ENCODE measurements around the gene SORCS2. TPM values are rescaled to one million over a fixed set of nuclear protein-coding genes. Genes with fewer than 3 reads are reported as not detected.

SORCS2 gene
- total RNA-seq, 1 donor from 2014 or later = 7.1 TPM

DNA sequence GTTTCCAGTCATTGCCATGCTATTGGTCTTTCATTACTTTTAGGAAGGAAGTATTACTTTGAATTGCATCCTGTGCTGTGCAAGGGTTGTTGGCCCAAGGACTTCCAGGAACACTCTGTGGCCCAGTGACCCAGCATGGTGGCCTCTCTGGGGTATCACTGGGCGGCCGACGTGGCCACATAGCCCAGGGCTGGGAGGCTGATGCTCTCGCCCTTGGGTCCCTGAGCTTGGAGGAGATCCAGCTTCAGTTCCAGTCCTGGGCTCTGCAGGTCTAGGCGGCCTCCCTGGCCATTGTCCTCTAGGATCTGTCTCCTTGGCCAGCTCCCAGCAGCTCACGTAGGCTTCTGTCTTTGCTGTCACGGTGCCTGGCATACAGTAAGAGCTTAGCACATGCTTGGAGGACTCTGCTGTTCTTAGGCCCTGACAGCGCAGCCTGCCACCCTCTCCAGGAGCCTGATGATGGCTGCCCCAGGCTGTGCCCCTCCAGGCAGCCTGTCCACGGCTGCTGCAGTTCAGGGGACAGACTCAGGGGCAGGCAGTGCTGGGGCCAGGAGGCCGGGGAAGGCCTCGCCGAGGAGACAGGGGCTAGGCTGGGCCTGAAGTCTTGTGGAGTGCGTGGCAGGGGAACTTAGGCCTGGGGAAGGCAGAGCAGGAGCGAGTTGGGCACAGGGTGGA is 42.2 kb downstream of the SORCS2 start:
- Mint-ChIP-seq H3K4me3 (no peak overlapping the region), H3K36me3 (no peaks in the 10 kb centered on the region), H3K9me3 (no peaks in the 10 kb centered on the region), H3K4me1 (peaks cover 5% of the 10 kb centered on the region), H3K27ac (no peak overlapping the region), H3K27me3 (ENCODE audit: low read depth) (no peaks in the 10 kb centered on the region)
- TF ChIP-seq, protein P1, sequence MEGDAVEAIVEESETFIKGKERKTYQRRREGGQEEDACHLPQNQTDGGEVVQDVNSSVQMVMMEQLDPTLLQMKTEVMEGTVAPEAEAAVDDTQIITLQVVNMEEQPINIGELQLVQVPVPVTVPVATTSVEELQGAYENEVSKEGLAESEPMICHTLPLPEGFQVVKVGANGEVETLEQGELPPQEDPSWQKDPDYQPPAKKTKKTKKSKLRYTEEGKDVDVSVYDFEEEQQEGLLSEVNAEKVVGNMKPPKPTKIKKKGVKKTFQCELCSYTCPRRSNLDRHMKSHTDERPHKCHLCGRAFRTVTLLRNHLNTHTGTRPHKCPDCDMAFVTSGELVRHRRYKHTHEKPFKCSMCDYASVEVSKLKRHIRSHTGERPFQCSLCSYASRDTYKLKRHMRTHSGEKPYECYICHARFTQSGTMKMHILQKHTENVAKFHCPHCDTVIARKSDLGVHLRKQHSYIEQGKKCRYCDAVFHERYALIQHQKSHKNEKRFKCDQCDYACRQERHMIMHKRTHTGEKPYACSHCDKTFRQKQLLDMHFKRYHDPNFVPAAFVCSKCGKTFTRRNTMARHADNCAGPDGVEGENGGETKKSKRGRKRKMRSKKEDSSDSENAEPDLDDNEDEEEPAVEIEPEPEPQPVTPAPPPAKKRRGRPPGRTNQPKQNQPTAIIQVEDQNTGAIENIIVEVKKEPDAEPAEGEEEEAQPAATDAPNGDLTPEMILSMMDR (IDR thresholded peaks at IDR 0.05; ENCODE audit: unreplicated experiment) = no peak
- DNase-seq (ENCODE audit: low spot score in 2 of 2, unreplicated experiment in 2 of 2) = no peak

DNA sequence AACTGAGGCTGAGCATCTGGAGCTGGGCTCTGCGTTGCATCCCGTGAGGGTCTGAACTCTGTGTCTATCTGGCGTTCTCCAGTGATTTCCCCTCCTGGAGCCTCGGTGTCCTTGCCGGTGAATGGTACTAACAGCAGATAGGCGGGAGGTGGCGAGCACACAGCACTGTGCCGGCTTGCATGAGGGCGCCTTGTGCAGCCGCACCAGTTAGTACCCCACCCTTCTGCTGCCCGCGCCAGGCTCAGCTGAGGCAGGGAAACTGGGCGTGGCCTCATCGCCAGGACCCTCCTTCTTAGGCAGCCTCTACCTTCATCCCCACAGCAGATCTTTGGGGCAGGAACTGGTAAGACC is 42.7 kb downstream of the SORCS2 start:
- Mint-ChIP-seq H3K27me3 (ENCODE audit: low read depth) (no peaks in the 10 kb centered on the region), H3K36me3 (no peaks in the 10 kb centered on the region), H3K9me3 (no peaks in the 10 kb centered on the region), H3K4me1 (peaks cover 9% of the 10 kb centered on the region), H3K4me3 (no peak overlapping the region), H3K27ac (no peak overlapping the region)
- TF ChIP-seq, protein P1 (IDR thresholded peaks at IDR 0.05; ENCODE audit: unreplicated experiment) = no peak
- DNase-seq (ENCODE audit: low spot score in 2 of 2, unreplicated experiment in 2 of 2) = no peak

DNA sequence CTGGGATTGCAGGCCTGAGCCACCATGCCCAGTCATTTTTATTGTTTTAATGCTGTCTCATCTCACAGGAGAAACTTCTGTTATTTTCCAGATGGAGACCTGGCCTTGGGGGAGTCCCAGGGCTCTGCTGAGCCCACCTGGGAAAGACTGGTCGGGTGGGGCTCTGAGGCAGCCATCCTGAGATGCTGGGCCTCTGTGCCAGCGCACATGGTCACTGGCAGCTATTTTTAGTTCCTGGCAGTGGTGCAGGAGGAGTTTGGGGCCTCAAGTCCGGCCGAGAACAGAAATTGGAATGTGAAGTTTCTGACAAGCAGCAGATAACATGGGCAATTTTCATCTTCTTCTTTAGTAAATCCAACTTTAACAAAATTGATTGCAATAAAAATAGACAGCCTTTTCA is 44.5 kb downstream of the SORCS2 start:
- Mint-ChIP-seq H3K27me3 (ENCODE audit: low read depth) (no peaks in the 10 kb centered on the region), H3K27ac (peak overlapping the region; percentile 66), H3K36me3 (no peaks in the 10 kb centered on the region), H3K4me3 (no peak overlapping the region), H3K4me1 (peaks cover 15% of the 10 kb centered on the region), H3K9me3 (no peaks in the 10 kb centered on the region)
- no peak for DNase-seq (ENCODE audit: low spot score in 2 of 2, unreplicated experiment in 2 of 2)
- TF ChIP-seq, protein P1 (IDR thresholded peaks at IDR 0.05; ENCODE audit: unreplicated experiment) = no peak

DNA sequence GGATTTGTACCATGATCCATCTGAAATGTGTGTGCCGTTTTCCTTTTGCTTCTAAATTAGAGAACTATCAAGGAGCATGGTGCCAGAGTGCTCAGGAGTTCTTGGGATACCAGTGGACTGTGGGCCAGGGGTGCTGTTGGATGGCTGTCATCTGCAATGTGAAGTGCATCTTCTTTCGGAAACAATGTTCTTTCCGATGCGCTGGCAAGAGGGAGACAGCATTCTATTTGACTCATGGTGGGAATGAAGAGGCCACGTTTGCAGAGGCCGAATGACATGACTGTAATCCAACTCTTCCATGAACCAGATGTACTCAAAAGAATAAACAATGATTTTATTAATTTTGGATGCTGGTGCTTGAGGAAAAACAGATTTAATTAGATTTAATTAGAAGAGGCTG is 45.5 kb downstream of the SORCS2 start:
- H3K27ac Mint-ChIP-seq = no peak overlapping the region
- H3K4me3 Mint-ChIP-seq = no peak overlapping the region
- no peaks in the 10 kb centered on the region for H3K36me3 Mint-ChIP-seq
- DNase-seq (ENCODE audit: low spot score in 2 of 2, unreplicated experiment in 2 of 2) = no peak
- H3K4me1 Mint-ChIP-seq = peaks cover 15% of the 10 kb centered on the region
- H3K9me3 Mint-ChIP-seq = no peaks in the 10 kb centered on the region
- TF ChIP-seq, protein P1 (IDR thresholded peaks at IDR 0.05; ENCODE audit: unreplicated experiment) = no peak
- no peaks in the 10 kb centered on the region for H3K27me3 Mint-ChIP-seq (ENCODE audit: low read depth)

DNA sequence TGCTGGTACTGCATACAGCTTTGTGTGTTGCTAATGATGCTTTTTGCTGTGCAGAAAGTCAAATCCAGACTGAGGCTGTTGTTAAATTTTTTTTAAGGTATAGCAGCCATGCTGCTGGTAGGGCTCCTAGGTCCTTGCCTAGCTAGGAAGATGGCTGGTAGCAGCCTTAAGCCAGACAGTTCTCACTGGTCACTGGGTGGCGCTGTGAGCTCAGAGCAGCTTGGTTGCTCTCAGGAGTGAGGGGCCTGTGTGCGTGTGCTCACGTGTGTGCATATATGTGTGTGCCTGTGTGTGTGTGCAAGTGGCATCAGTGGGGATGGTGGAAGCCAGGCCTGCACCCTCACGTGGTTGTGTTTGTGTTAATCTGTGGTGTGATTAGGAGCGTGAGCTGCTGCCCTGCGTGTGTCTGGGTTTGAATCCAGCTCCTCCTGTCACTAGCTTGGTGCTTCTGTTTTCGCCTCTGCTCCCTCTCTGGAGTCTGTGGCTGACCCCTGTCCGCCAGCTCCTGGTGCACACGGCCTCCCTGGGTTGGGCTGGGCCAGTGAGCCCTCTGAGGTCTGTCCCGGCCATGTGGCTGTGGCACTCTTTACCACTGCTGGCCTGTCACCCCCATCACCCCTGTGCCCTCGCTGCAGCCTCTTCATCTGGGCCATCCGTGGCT is 46.1 kb downstream of the SORCS2 start:
- Mint-ChIP-seq H3K27me3 (ENCODE audit: low read depth) (no peaks in the 10 kb centered on the region), H3K27ac (no peak overlapping the region), H3K4me3 (no peak overlapping the region), H3K36me3 (no peaks in the 10 kb centered on the region), H3K4me1 (peaks cover 15% of the 10 kb centered on the region), H3K9me3 (no peaks in the 10 kb centered on the region)
- DNase-seq (ENCODE audit: low spot score in 2 of 2, unreplicated experiment in 2 of 2) = no peak
- TF ChIP-seq, protein P1 (IDR thresholded peaks at IDR 0.05; ENCODE audit: unreplicated experiment) = no peak

Data from mesothelial cell of epicardium (in vitro differentiated cells).